Measurements from ENCODE around the gene ECT2L.

Gene ECT2L

DNA sequence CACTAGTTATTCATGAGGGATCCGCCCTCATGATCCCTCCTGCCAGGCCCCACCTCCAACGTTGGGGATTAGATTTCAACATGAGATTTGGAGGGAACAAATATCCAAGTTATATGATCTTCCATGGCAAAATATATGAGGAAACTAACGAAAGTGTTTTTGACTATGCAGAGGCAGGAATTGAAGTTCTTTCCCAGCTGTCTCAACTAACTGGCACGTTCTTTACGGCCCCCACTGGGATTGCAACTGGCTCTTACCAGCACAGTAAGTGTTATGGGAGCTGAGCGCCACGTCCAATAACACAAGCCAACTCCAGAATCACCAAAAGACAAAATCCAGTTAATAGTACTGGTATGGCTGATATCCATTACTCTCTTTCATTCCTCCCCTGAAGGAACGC, 66.6 kb downstream of the ECT2L start:
- DNase-seq (ENCODE audit: low read depth in 3 of 3), result no peak

- no peak for DNase-seq (ENCODE audit: low read depth in 3 of 3)
Measured at GRCh38 chr6:138863321-138863720, 67.4 kb downstream of the ECT2L start.

GRCh38 chr6:138864343-138864890, 68.5 kb downstream of the ECT2L start:
- DNase-seq (ENCODE audit: low read depth in 3 of 3), result no peak

DNA sequence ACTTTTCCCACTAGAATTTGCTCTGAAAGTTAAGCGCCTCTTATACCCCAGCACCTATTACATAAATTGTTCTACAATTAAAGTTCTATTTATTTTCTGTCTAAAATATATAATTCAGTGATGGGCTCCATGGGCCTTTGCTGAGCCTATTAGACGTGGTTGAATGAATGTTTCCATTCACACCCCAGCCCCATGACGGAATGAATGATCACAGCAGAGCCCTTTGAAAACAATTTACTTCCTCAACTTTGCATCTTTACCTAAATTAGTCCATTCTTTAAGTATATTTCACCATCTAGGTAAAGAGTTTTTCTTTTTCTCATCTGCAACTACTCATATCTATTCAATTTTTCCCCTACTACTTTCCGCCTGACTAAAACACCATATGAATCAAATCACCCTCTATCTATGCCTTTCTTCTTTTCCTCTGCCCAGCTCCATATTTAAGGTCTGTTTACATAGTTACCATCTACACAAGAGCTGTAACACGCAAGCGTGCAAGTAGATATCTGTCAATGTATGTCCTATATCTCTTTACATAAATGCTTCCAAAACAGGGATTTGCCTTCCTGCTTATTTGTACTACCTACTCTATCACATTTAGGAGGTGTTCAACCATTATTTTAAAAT, 69.7 kb downstream of the ECT2L start:
- DNase-seq (ENCODE audit: low read depth in 3 of 3), result no peak

- no peak for DNase-seq (ENCODE audit: low read depth in 3 of 3)
Measured at GRCh38 chr6:138868181-138868580, 72.3 kb downstream of the ECT2L start.

- no peak for DNase-seq (ENCODE audit: low read depth in 3 of 3)
Measured at GRCh38 chr6:138869398-138869797, 73.5 kb downstream of the ECT2L start.

DNA sequence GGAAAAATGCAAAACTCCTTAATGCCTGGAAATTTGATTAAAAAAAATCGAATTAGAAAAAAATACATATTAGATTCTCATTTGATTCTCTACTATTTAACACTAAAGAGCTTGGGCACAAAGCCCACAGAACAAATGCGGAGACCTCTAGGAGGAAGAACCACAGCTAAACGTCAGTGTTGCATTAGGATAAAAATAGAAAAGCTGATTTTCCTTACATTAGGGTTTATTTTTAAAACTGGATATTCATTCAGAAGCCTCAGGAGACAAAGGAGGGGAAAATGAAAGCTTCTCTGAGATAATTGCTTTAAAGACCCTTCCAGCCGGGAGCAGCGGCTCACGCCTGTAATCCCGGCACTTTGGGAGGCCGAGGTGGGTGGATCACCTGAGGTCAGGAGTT, 77.3 kb downstream of the ECT2L start:
- DNase-seq (ENCODE audit: low read depth in 3 of 3), result no peak

DNA sequence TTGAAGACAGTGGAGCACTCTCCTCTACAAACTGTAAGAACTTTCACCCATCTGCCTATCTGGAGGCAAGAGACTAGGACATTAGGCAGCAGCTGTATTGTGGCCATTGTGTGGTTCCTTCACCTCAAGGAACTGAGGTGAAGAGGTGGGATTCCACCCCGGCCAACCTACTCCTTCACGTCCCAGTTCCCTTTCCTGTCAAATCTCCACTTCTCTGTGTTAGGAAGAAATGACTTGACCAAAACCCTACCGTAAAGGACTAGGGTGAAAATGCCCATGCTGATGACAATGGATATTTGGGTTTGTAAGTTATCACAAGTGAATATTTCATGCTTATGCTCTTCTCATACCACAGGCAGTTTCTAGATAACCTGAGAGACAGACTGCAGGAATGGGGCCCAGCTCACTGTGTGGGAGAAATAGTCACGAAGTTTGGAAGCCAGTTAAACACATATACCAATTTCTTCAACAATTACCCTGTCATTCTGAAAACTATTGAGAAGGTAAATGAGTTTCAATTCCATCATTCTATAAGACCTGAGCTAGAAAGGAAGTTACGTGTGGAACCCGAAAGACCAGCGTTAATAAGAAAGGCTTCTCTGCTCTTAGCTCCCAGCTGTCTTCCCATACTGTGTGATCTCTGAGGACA, 86.6 kb downstream of the ECT2L start:
- DNase-seq (ENCODE audit: low read depth in 3 of 3), result no peak

- DNase-seq (ENCODE audit: low read depth in 3 of 3), result no peak
Measured at GRCh38 chr6:138885156-138885819, 89.4 kb downstream of the ECT2L start.

GRCh38 chr6:138891255-138891986, 95.5 kb downstream of the ECT2L start:
- no peak for DNase-seq (ENCODE audit: low read depth in 3 of 3)

DNA sequence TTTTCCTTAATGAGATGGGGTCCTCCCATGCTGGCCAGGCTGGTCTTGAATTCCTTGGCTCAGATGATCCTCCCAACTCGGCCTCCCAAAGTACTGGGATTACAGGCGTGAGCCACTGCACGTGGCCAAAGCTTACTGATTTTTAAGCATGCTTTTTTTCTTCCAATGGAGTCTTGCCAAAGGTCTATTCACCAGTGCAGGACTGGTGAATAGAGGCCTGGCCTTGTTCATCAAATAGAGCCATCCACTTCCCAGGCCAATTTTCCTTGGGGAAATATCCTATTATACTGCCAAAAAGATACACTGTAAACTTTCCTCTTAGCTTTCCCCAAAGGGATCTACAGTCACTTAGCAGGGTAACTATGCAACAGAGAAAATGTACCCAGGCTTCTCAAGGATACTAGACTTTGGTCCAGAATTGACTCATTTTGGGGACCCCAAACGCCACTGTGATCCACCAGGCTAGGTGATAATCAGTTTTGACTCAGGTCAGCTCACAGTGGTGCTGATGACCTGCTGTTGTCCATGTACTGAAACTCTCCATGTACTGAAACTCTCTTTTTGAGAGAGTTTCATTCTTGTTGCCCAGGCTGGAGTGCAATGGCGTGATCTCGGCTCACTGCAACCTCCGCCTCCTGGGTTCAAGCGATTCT, 100.3 kb downstream of the ECT2L start:
- no peak for DNase-seq (ENCODE audit: low read depth in 3 of 3)

DNA sequence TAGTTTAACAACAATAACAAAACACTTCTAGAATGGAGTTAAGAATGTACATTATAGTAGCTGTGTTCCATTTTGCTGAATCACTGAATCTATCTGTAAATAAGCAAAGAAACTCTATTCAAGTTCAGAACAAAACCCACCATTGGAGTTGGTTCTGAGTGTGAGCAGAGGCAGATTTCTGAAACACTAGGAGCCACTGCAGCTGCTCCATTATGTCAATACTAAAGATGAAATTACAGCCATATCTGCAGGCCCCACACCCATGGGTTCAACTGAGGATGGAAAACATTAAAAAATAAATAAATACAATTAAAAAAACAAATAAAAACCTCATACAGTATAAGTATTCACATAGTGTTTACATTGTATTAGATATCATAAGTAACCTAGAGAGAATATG, 101.1 kb downstream of the ECT2L start:
- DNase-seq (ENCODE audit: low read depth in 3 of 3), result no peak

DNA sequence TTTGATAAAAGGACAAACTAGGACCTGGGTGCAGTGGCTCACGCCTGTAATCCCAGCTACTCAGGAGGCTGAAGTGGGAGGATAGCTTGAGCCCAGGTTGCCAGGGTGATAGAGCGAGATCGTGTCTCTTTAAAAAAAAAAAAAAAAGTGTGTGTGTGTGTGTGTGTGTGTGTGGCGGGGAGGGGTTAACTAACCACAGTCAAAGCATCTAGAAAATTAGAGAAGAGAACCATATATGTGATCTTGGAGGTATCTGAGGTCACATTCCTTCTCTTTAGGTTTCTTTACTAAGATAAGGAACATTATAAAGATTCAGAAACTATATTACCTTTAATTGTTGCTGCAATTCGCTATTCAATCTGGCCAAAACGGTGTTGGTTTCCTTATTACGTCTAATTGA, 111.3 kb downstream of the ECT2L start:
- no peak for DNase-seq (ENCODE audit: low read depth in 3 of 3)

DNA sequence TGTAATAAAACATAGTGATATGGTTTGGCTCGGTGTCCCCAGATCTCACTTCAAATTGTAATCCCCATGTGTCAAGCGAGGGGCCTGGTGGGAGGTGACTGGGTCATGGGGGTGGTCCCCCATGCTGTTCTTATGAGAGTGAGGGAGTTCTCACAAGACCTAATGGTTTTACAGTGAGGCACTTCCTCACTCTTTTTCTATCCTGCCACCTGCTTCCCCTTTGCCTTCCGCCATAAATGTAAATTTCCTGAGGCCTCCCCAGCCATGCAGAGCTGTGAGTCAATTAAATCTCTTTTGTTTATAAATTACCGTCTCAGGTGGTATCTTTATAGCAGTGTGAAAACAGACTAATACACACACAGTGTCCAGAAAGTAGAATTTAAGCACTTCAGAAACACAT, 113.6 kb downstream of the ECT2L start:
- no peak for DNase-seq (ENCODE audit: low read depth in 3 of 3)

GRCh38 chr6:138909975-138910374, 114.1 kb downstream of the ECT2L start:
- no peak for DNase-seq (ENCODE audit: low read depth in 3 of 3)

DNA sequence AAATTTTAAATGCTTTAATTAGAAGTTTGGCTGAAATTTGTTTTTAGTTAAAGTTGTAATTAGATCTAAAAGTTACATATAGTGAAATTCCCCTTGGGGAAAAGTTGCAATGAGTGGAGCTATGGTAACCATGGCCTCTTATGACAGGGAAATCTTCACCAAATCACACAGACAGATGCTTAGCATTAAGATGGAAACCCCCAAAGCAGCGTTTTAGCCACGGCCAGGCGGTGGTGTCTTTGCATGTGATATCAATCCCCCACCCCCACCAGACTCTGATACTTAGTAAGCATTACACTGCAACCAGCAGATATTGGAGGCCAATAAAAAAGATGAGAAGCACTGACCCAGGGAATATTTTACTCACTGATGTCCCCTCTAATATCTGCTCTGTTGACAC, 116.4 kb downstream of the ECT2L start:
- DNase-seq (ENCODE audit: low read depth in 3 of 3), result no peak

DNA sequence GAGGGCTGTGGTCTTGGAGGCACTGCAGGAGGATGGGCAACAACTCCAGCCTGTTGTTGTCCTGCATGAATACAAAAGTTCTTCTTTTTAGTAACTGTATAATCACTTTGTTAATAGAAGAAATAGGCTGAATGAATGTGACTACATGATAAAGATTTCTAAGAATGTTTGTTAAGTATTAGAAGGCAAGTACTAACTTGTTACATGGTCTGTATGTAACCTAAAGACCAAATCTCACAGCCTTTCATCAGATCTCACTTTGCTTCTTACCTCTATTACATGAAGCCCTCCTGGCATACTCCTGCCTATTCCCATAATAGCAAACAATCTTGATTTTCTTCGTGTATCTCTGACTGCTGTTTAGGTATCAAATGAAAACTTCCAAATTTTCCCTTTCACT, 118.8 kb downstream of the ECT2L start:
- DNase-seq (ENCODE audit: low read depth in 3 of 3), result no peak

DNA sequence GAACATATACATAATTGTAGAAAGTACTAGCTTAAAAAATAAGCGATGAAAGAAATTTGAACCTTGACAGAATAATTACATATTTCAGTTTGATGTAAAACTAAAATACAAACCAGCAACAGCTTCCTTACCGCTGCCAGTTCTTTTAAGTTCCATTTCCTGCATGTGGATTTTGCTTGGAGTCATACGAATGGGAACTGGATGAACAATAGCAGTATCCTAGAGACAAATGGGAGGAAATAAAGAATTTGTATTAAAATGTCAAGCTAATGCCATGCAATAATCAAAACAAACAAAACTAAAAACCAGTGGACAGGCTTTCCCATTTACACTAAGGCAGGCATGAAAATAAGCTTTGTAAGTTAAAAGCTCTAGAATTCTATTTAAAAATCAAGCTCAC, 125.0 kb downstream of the ECT2L start:
- no peak for DNase-seq (ENCODE audit: low read depth in 3 of 3)

DNA sequence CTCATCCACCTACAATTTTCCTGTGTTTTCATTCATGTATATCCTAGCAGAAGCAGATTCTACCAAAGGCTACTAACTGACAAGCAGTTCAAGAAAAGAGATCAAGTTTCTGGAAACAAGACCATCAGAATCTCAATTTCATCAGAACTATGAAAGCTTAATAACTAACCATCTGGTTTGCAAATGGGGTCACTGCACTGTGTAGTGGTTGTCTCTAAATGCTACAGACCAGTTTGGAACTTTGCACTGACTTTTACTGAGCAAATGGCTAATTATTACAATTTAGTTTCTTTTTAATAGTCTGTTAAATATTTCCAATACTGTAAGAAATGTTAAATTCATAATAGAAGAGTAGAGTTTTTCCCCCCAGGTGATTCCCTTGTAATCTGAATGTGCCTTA, 127.7 kb downstream of the ECT2L start:
- DNase-seq (ENCODE audit: low read depth in 3 of 3), result no peak

DNA sequence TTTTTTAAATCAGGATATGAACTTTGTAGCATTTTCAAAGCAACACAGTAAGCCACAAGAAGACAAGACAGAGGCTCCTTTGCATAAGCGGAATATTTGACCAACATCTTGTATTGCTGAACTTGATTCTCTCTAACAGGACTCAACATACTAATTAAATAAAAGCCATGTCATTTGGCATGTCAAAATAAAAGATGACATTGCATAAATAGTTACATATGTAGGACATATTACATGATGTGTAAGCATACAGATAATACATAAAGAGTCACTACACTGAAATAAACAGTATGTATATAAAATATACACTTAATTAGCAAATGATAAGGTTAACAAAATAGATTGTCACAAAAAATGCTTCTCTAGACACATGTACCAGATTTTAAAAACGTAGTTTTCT, 129.9 kb downstream of the ECT2L start:
- DNase-seq (ENCODE audit: low read depth in 3 of 3), result no peak

- no peak for DNase-seq (ENCODE audit: low read depth in 3 of 3)
Measured at GRCh38 chr6:138926579-138926978, 130.7 kb downstream of the ECT2L start.

- DNase-seq (ENCODE audit: low read depth in 3 of 3), result no peak
Measured at GRCh38 chr6:138931660-138932059, 135.8 kb downstream of the ECT2L start.
